AG09319 (cell line): ENCODE measurements around the gene BARHL2.

Source experiments
- DNase-seq: peaks from one replicate; pipeline ENCODE4 v3.0.0-alpha.2; 2010; ENCODE audit warnings: low read depth; ENCODE audit errors: extremely low read depth
- CTCF ChIP-seq: IDR thresholded peaks from 2 replicates; pipeline ENCODE4 v1.5.1; 2011; ENCODE audit warnings: low read depth, mild to moderate bottlenecking, inconsistent platforms, low read length, moderate library complexity

BARHL2 gene

GRCh38 chr1:90675161-90675847, 41.8 kb downstream of the BARHL2 start:
- no peak for TF ChIP-seq CTCF
- no peak for DNase-seq

- DNase-seq: no peak
Observed at GRCh38 chr1:90671741-90672140, 45.4 kb downstream of the BARHL2 start.

GRCh38 chr1:90671251-90671650, 45.9 kb downstream of the BARHL2 start:
- no peak for DNase-seq
- no peak for TF ChIP-seq CTCF

More at GRCh38 chr1:90671741-90672140, 45.4 kb downstream of the BARHL2 start:
- no peak for TF ChIP-seq CTCF
